PC-9 (cell line): ENCODE measurements around the gene FAF1.

ENCODE experiments used
- CTCF ChIP-seq: fragments of 200-600 bp; sonication (generic); conservative IDR thresholded peaks from 2 replicates; pipeline ENCODE4 v1.6.1; 2017; ENCODE audit warnings: mixed run types, antibody characterized with exemption, mild to moderate bottlenecking, moderate library complexity
- EZH2 ChIP-seq: fragments of 200-600 bp; sonication (generic); IDR thresholded peaks from 2 replicates; pipeline ENCODE4 v1.8.0; 2017; ENCODE audit warnings: antibody characterized with exemption, low read depth

DNA sequence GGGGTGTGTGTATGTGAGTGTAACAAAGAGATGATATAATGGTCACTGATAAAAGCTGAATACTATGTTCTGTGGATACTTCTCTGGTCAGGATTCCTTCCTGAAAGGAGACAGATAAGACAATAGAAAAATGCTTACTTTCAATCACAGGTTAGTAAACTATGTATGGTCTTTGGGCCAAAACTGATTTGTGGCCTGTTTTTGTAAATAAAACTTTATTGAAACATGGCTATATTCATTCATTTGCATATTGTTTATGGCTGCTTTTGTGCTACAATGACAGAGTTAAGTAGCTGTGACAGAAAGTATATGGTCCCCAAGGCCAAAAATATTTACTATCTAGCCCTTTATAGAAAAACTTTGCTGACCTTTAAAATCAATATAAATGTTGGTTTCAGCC lies 454.6 kb downstream of the FAF1 start:
- TF ChIP-seq CTCF (no peak), EZH2 (no peak)
